ENCODE results near the gene SPDYE1. TPM values are rescaled to one million over a fixed set of nuclear protein-coding genes. Genes with fewer than 3 reads are reported as not detected.
"Not testable (repeated sequence)": the region's sequence is repeated elsewhere in the genome, so short reads cannot be mapped to it uniquely, and the experiment has no call there.

SPDYE1 gene
- total RNA-seq, 1 donor: under 0.01 TPM

- H3K9me3 ChIP-seq (ENCODE audit: low read depth, low read length); H3K4me3 ChIP-seq (ENCODE audit: low read length); H3K4me1 ChIP-seq (ENCODE audit: insufficient read depth, low read length); H3K27me3 ChIP-seq (ENCODE audit: insufficient read depth, low read length): not testable (repeated sequence)
These were observed 32.3 kb downstream of the SPDYE1 start for GRCh38 chr7:44030029-44030428.

GRCh38 chr7:44031319-44031718 is 33.6 kb downstream of the SPDYE1 start:
- not testable (repeated sequence) for H3K9me3 ChIP-seq (ENCODE audit: low read depth, low read length); H3K4me1 ChIP-seq (ENCODE audit: insufficient read depth, low read length); H3K27me3 ChIP-seq (ENCODE audit: insufficient read depth, low read length); H3K4me3 ChIP-seq (ENCODE audit: low read length)

GRCh38 chr7:44032031-44032430 is 34.3 kb downstream of the SPDYE1 start:
- not testable (repeated sequence) for H3K27me3 ChIP-seq (ENCODE audit: insufficient read depth, low read length); H3K4me1 ChIP-seq (ENCODE audit: insufficient read depth, low read length); H3K9me3 ChIP-seq (ENCODE audit: low read depth, low read length); H3K4me3 ChIP-seq (ENCODE audit: low read length)

- H3K4me1 ChIP-seq (ENCODE audit: insufficient read depth, low read length); H3K4me3 ChIP-seq (ENCODE audit: low read length); H3K27me3 ChIP-seq (ENCODE audit: insufficient read depth, low read length); H3K9me3 ChIP-seq (ENCODE audit: low read depth, low read length): not testable (repeated sequence)
These were observed 36.5 kb downstream of the SPDYE1 start for GRCh38 chr7:44033971-44034844.

- H3K4me1 ChIP-seq (ENCODE audit: insufficient read depth, low read length); H3K4me3 ChIP-seq (ENCODE audit: low read length); H3K27me3 ChIP-seq (ENCODE audit: insufficient read depth, low read length); H3K9me3 ChIP-seq (ENCODE audit: low read depth, low read length): not testable (repeated sequence)
These were observed 38.7 kb downstream of the SPDYE1 start for GRCh38 chr7:44036364-44036763.

- H3K4me3 ChIP-seq (ENCODE audit: low read length); H3K27me3 ChIP-seq (ENCODE audit: insufficient read depth, low read length); H3K9me3 ChIP-seq (ENCODE audit: low read depth, low read length); H3K4me1 ChIP-seq (ENCODE audit: insufficient read depth, low read length): not testable (repeated sequence)
These were observed 40.3 kb downstream of the SPDYE1 start for GRCh38 chr7:44037951-44038350.

- H3K27me3 ChIP-seq (ENCODE audit: insufficient read depth, low read length); H3K9me3 ChIP-seq (ENCODE audit: low read depth, low read length); H3K4me3 ChIP-seq (ENCODE audit: low read length); H3K4me1 ChIP-seq (ENCODE audit: insufficient read depth, low read length): not testable (repeated sequence)
These were observed 40.9 kb downstream of the SPDYE1 start for GRCh38 chr7:44038553-44038952.

GRCh38 chr7:44038961-44039558 is 41.4 kb downstream of the SPDYE1 start:
- not testable (repeated sequence) for H3K9me3 ChIP-seq (ENCODE audit: low read depth, low read length); H3K27me3 ChIP-seq (ENCODE audit: insufficient read depth, low read length); H3K4me3 ChIP-seq (ENCODE audit: low read length)
- H3K4me1 ChIP-seq (ENCODE audit: insufficient read depth, low read length): peaks cover 12% of the 10 kb centered on the region

GRCh38 chr7:44039800-44040492 is 42.2 kb downstream of the SPDYE1 start:
- peaks cover 14% of the 10 kb centered on the region for H3K4me1 ChIP-seq (ENCODE audit: insufficient read depth, low read length)
- H3K9me3 ChIP-seq (ENCODE audit: low read depth, low read length); H3K27me3 ChIP-seq (ENCODE audit: insufficient read depth, low read length); H3K4me3 ChIP-seq (ENCODE audit: low read length): not testable (repeated sequence)

GRCh38 chr7:44040493-44040891 is 42.8 kb downstream of the SPDYE1 start:
- Histone ChIP-seq H3K4me3 (ENCODE audit: low read length) (peak overlapping the region; percentile 12), H3K4me1 (ENCODE audit: insufficient read depth, low read length) (peaks cover 20% of the 10 kb centered on the region)
- H3K9me3 ChIP-seq (ENCODE audit: low read depth, low read length); H3K27me3 ChIP-seq (ENCODE audit: insufficient read depth, low read length): not testable (repeated sequence)

- H3K9me3 ChIP-seq (ENCODE audit: low read depth, low read length): no peaks in the 10 kb centered on the region
- H3K4me3 ChIP-seq (ENCODE audit: low read length): no peak overlapping the region
- H3K4me1 ChIP-seq (ENCODE audit: insufficient read depth, low read length): peaks cover 37% of the 10 kb centered on the region
- no peaks in the 10 kb centered on the region for H3K27me3 ChIP-seq (ENCODE audit: insufficient read depth, low read length)
These were observed 44.5 kb downstream of the SPDYE1 start for GRCh38 chr7:44042221-44042620.

- H3K4me1 ChIP-seq (ENCODE audit: insufficient read depth, low read length): peaks cover 54% of the 10 kb centered on the region
These were observed 46.2 kb downstream of the SPDYE1 start for GRCh38 chr7:44043902-44044301.

GRCh38 chr7:44044315-44045225 is 46.9 kb downstream of the SPDYE1 start, which contains the start of gene DBNL:
TSS of gene DBNL (plus strand) at chr7:44044702. CDS start at chr7:44044738, 36 bp downstream.
- Histone ChIP-seq H3K4me3 (ENCODE audit: low read length) (peak within 1 kb of the TSS; percentile 88), H3K4me1 (ENCODE audit: insufficient read depth, low read length) (peaks cover 59% of the 10 kb centered on the region), H3K9me3 (ENCODE audit: low read depth, low read length) (no peaks in the 10 kb centered on the region), H3K27me3 (ENCODE audit: insufficient read depth, low read length) (no peaks in the 10 kb centered on the region)

More at GRCh38 chr7:44043902-44044301, 46.2 kb downstream of the SPDYE1 start:
- Histone ChIP-seq H3K27me3 (ENCODE audit: insufficient read depth, low read length) (no peaks in the 10 kb centered on the region), H3K9me3 (ENCODE audit: low read depth, low read length) (no peaks in the 10 kb centered on the region), H3K4me3 (ENCODE audit: low read length) (peak overlapping the region; percentile 88)

GRCh38 chr7:44045226-44046014 is 47.7 kb downstream of the SPDYE1 start:
- H3K9me3 ChIP-seq (ENCODE audit: low read depth, low read length): no peaks in the 10 kb centered on the region
- peak overlapping the region; percentile 88 for H3K4me3 ChIP-seq (ENCODE audit: low read length)
- H3K4me1 ChIP-seq (ENCODE audit: insufficient read depth, low read length): peaks cover 66% of the 10 kb centered on the region
- H3K27me3 ChIP-seq (ENCODE audit: insufficient read depth, low read length): no peaks in the 10 kb centered on the region

All from mononuclear cell (primary cell).